Measurements from ENCODE around the gene NDUFC2. TPM values are rescaled to one million over a fixed set of nuclear protein-coding genes. Genes with fewer than 3 reads are reported as not detected.

The NDUFC2 gene
- total and polyA plus RNA-seq, 2 of the 8 experiments (the other 6 are each of a cell fraction or from before 2014, with no cell fraction given) = 216 to 356 TPM

DNA sequence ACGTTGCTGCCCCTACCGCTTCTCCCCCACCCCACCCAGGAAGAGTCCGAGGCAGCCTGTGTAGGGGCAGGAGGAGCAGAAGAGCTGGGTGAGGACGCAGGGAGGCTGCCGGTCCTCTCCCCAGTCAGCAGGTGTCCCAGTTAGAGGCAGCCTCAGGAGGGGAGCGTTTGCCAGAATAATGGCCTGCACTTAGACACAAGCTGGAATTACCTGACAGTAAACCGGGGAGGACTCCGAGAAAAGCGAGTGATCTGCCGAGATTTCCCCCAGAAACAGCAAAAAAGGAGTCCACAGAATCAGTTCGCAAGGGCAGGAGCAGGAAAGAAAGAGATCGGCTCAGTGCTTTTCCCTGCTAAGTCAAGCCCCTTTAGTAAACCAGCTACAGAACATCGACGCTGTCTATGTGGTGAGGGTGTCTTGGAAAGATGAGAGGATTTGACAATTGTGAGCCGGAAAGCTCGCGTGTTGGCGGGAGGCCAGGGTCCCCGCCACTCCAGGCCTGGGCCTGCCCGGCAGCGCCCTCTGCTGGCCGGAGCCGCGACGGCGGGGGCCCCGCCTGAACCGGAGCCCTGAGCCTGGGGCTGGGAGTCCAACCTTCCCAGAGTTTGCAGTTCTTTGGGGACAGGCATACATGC lies 33.7 kb downstream of the NDUFC2 start (continued):
- TF ChIP-seq SIN3A (conservative IDR thresholded peaks at IDR 0.05 in 1 of 2, IDR thresholded peaks at IDR 0.05 in 1 of 2; ENCODE audit: low read depth in 1 of 2, low read length in 2 of 2) (0 out of 4 replicates have a peak, but pooled peaks of 1 of the 2 experiments have one; percentile 29), GABPA (IDR thresholded peaks at IDR 0.05; ENCODE audit: borderline replicate concordance, insufficient read depth, low read length) (peak; percentile 65; the same call in 1 of the 2 replicates), TAF1 (IDR thresholded peaks at IDR 0.05; ENCODE audit: low read depth, low read length) (no peak), HDAC6 (IDR thresholded peaks at IDR 0.05; ENCODE audit: low read depth, low read length) (no peak), TAF7 (optimal IDR thresholded peaks at IDR 0.05; ENCODE audit: borderline replicate concordance, low read depth, low read length) (peak; percentile 58), PHF8 (conservative IDR thresholded peaks at IDR 0.05; ENCODE audit: low read depth, low read length) (no peak), KDM4A (IDR thresholded peaks at IDR 0.05; ENCODE audit: low read depth, low read length, severe bottlenecking) (no peak), EP300 (IDR thresholded peaks at IDR 0.05; ENCODE audit: borderline replicate concordance in 1 of 2, low read depth in 2 of 2, low read length in 2 of 2) (0 out of 3 replicates have a peak, but pooled peaks of 1 of the 2 experiments have one; percentile 21), CEBPB (IDR thresholded peaks at IDR 0.05; ENCODE audit: low read depth, low read length) (no peak), BRCA1 (IDR thresholded peaks at IDR 0.05; ENCODE audit: low read depth, low read length) (no peak), SP1 (IDR thresholded peaks at IDR 0.05; ENCODE audit: low read depth, low read length) (no peak), NANOG (IDR thresholded peaks at IDR 0.05; ENCODE audit: insufficient read depth, low read depth, low read length, poor library complexity, severe bottlenecking) (peak; percentile 28), RBBP5 (IDR thresholded peaks at IDR 0.05; ENCODE audit: borderline replicate concordance, low read depth, low read length) (no peak), HDAC2 (IDR thresholded peaks at IDR 0.05; ENCODE audit: borderline replicate concordance in 1 of 2, low read depth in 2 of 2, low read length in 2 of 2) (peak; percentile 76 to 77; a peak in 1 of 4 replicates), JUND (IDR thresholded peaks at IDR 0.05; ENCODE audit: low read length) (0 out of 2 replicates have a peak, but pooled peaks have one; percentile 37), RNF2 (IDR thresholded peaks at IDR 0.05; ENCODE audit: borderline replicate concordance, low read depth, low read length, missing control alignments, poor library complexity, severe bottlenecking) (no peak)
- TF ChIP-seq, protein P1, sequence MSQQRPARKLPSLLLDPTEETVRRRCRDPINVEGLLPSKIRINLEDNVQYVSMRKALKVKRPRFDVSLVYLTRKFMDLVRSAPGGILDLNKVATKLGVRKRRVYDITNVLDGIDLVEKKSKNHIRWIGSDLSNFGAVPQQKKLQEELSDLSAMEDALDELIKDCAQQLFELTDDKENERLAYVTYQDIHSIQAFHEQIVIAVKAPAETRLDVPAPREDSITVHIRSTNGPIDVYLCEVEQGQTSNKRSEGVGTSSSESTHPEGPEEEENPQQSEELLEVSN (IDR thresholded peaks at IDR 0.05) = peak; percentile 45; the same call in 1 of the 2 replicates
- TF ChIP-seq, protein P2, sequence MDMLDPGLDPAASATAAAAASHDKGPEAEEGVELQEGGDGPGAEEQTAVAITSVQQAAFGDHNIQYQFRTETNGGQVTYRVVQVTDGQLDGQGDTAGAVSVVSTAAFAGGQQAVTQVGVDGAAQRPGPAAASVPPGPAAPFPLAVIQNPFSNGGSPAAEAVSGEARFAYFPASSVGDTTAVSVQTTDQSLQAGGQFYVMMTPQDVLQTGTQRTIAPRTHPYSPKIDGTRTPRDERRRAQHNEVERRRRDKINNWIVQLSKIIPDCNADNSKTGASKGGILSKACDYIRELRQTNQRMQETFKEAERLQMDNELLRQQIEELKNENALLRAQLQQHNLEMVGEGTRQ (IDR thresholded peaks at IDR 0.05; ENCODE audit: low read length) = 0 out of 2 replicates have a peak, but pooled peaks have one; percentile 5
- TF ChIP-seq, protein P3, sequence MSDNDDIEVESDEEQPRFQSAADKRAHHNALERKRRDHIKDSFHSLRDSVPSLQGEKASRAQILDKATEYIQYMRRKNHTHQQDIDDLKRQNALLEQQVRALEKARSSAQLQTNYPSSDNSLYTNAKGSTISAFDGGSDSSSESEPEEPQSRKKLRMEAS (IDR thresholded peaks at IDR 0.05) = no peak

Data from H1 (cell line).